Ovary (tissue), 9 donors: ENCODE results near the gene PTPRN2. TPM values are rescaled to one million over a fixed set of nuclear protein-coding genes. Genes with fewer than 3 reads are reported as not detected.

Experiments
- DNase-seq, 5 donors: peaks; one replicate each; pipeline ENCODE4 v3.0.0-alpha.2; 2019 to 2020
- H3K27ac ChIP-seq, 2 donors: fragments of 200-600 bp; one replicate each; pipeline versions ENCODE4 v1.5.1 to v1.8.0; 2019 to 2022
- H3K27me3 ChIP-seq: fragments of 200-600 bp; one replicate; pipeline ENCODE4 v1.8.0; 2022
- H3K36me3 ChIP-seq: fragments of 200-600 bp; sonication (generic); one replicate; pipeline ENCODE4 v1.5.1; 2019
- H3K4me1 ChIP-seq: one replicate; pipeline ENCODE4 v1.8.1; 2013; ENCODE audit warnings: mild to moderate bottlenecking, moderate library complexity; ENCODE audit not compliant: insufficient read depth
- H3K4me3 ChIP-seq: fragments of 200-600 bp; sonication (generic); one replicate; pipeline ENCODE4 v1.5.1; 2017
- H3K9me3 ChIP-seq, 2 donors: fragments of 200-600 bp in 1 of 2; sonication (generic) in 1 of 2; one replicate each; pipeline versions ENCODE4 v1.5.1 to v1.8.1; 2013 to 2019; ENCODE audit warnings: mild to moderate bottlenecking in 1 of 2, moderate library complexity in 1 of 2
- CTCF ChIP-seq, 3 donors: fragments of 450-650 bp in 2 of 3; fragments of 200-600 bp in 1 of 3; IDR thresholded peaks; one replicate each; pipeline versions ENCODE4 v1.5.1 to v1.8.0; 2016 to 2022; ENCODE audit warnings: antibody characterized with exemption in 3 of 3, mild to moderate bottlenecking in 1 of 3
- EP300 ChIP-seq: sonication (generic); formaldehyde crosslinking; IDR thresholded peaks from one replicate; pipeline ENCODE4 v1.6.1; 2017; ENCODE audit warnings: antibody characterized with exemption
- POLR2A ChIP-seq: fragments of 450-650 bp; IDR thresholded peaks from one replicate; pipeline ENCODE4 v1.6.1; 2017; ENCODE audit warnings: antibody characterized with exemption, mild to moderate bottlenecking, moderate library complexity
- WGBS, 3 donors: extraction: QIAGEN DNeasy Blood & Tissue Kit in 1 of 3; methylation state at CpG; one replicate each; pipeline versions ENCODE4 v1.1.5 to v1.1.7; 2013 to 2017; 5-methylcytosine and 5-hydroxymethylcytosine counted together
- intact Hi-C, 4 donors: fragments of 100-400 bp; cut with DNase I; formaldehyde crosslinking; loops; one replicate each; pipeline versions ENCODE4 v1.11.0 to v1.15.1; 2022 to 2023
- polyA plus RNA-seq, 2 donors: library from polyadenylated mRNA; stranded (reverse); fragments of 200-250 nt in 1 of 2; fragments of 350-450 nt in 1 of 2; fragmentation: Illumina TruSeq in 1 of 2; extraction: RNeasy Lipid Tissue Mini Kit (QIAGEN cat#74804) in 1 of 2; gene quantifications; one replicate each; pipeline ENCODE4 v1.2.3, GENCODE V29; 2013 to 2014
- total RNA-seq, 7 donors: library from RNA; depleted of rRNA in 2 of 7; stranded (reverse); fragments of >200 nt in 2 of 7; fragmentation: NEBNext Ultra II Directional in 3 of 7; extraction: Animal tissue kit (Norgen Biotek cat#: 25700) in 3 of 7; gene quantifications; one replicate each; pipeline versions ENCODE4 v1.1.0 to v1.2.4, GENCODE V29; 2016 to 2023
- donor health status: DM: no; HTN: no; CAD: no; lungs with moderate emphysema.
- donor health status: DM: no; HTN: no; CAD: no.
- donor health status: Bipolar disorder and iron deficiency.
- donor health status: DM: yes; HTN: yes; CAD: no.
- donor health status: DM: no; HTN: no; CAD: no.
- donor health status: DM: yes; HTN: yes; CAD: no.

The PTPRN2 gene
- total and polyA plus RNA-seq, 9 donors = 3.5 to 11.1 (median 5.9) TPM

- 81 to 86% (median 83%) methylated on average over 27 of the region's 27 CpGs for WGBS, 3 donors
- DNase-seq = no peak
- TF ChIP-seq EP300 (no peak), POLR2A (no peak), CTCF (IDR thresholded peaks at IDR 0.05) (no peak)
- H3K36me3 ChIP-seq = no peaks in the 10 kb centered on the region
- H3K4me3 ChIP-seq = no peak overlapping the region
- no peaks in the 10 kb centered on the region for H3K9me3 ChIP-seq
- no peak overlapping the region for H3K27ac ChIP-seq
- intact Hi-C loops = no loop called here
- no peaks in the 10 kb centered on the region for H3K4me1 ChIP-seq
- no peaks in the 10 kb centered on the region for H3K27me3 ChIP-seq
Observed at GRCh38 chr7:157865351-157866165, 722.1 kb downstream of the PTPRN2 start.

GRCh38 chr7:157864911-157865310, 722.7 kb downstream of the PTPRN2 start:
- no peak for DNase-seq
- H3K27ac ChIP-seq = no peak overlapping the region
- H3K4me3 ChIP-seq = no peak overlapping the region
- intact Hi-C loops = no loop called here
- no peaks in the 10 kb centered on the region for H3K36me3 ChIP-seq
- WGBS, 3 donors = 90 to 96% (median 91%) methylated on average over 12 of the region's 12 CpGs
- H3K9me3 ChIP-seq = no peaks in the 10 kb centered on the region
- TF ChIP-seq EP300 (no peak), CTCF (IDR thresholded peaks at IDR 0.05) (no peak)
- H3K4me1 ChIP-seq = no peaks in the 10 kb centered on the region
- H3K27me3 ChIP-seq = no peaks in the 10 kb centered on the region

GRCh38 chr7:157863906-157864810, 723.5 kb downstream of the PTPRN2 start:
- Histone ChIP-seq H3K9me3 (no peaks in the 10 kb centered on the region), H3K4me3 (no peak overlapping the region), H3K27ac (no peak overlapping the region), H3K4me1 (no peaks in the 10 kb centered on the region), H3K27me3 (no peaks in the 10 kb centered on the region), H3K36me3 (no peaks in the 10 kb centered on the region)
- intact Hi-C loops = no loop called here
- WGBS, 3 donors = 83 to 87% (median 86%) methylated on average over 30 to 31 of the region's 31 CpGs
- no peak for DNase-seq
- TF ChIP-seq EP300 = no peak
- no peak for TF ChIP-seq POLR2A
- TF ChIP-seq CTCF (IDR thresholded peaks at IDR 0.05) = no peak

GRCh38 chr7:157863176-157863575, 724.4 kb downstream of the PTPRN2 start:
- no peak for DNase-seq
- Histone ChIP-seq H3K4me3 (no peak overlapping the region), H3K4me1 (no peaks in the 10 kb centered on the region), H3K27me3 (no peaks in the 10 kb centered on the region), H3K27ac (no peak overlapping the region), H3K36me3 (no peaks in the 10 kb centered on the region), H3K9me3 (no peaks in the 10 kb centered on the region)
- WGBS, 3 donors = 73 to 76% (median 73%) methylated on average over 12 of the region's 12 CpGs
- intact Hi-C loops = no loop called here
- TF ChIP-seq POLR2A (no peak), CTCF (IDR thresholded peaks at IDR 0.05) (no peak), EP300 (no peak)
